Pulmonary artery endothelial cell (primary cell): ENCODE data around the gene FCER2. TPM values are rescaled to one million over a fixed set of nuclear protein-coding genes. Genes with fewer than 3 reads are reported as not detected.
"Not testable (repeated sequence)": the region's sequence is repeated elsewhere in the genome, so short reads cannot be mapped to it uniquely, and the experiment has no call there.

Experiments
- DNase-seq: peaks from one replicate; pipeline ENCODE4 v3.0.0-alpha.2; 2011; ENCODE audit warnings: low read depth, low spot score
- total RNA-seq: library from RNA; depleted of rRNA; stranded (reverse); fragments of >200 nt; gene quantifications from 2 replicates; pipeline ENCODE4 v1.2.3, GENCODE V29; 2014

FCER2 gene, protein sequence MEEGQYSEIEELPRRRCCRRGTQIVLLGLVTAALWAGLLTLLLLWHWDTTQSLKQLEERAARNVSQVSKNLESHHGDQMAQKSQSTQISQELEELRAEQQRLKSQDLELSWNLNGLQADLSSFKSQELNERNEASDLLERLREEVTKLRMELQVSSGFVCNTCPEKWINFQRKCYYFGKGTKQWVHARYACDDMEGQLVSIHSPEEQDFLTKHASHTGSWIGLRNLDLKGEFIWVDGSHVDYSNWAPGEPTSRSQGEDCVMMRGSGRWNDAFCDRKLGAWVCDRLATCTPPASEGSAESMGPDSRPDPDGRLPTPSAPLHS
- not detected in 2 replicates for total RNA-seq

DNA sequence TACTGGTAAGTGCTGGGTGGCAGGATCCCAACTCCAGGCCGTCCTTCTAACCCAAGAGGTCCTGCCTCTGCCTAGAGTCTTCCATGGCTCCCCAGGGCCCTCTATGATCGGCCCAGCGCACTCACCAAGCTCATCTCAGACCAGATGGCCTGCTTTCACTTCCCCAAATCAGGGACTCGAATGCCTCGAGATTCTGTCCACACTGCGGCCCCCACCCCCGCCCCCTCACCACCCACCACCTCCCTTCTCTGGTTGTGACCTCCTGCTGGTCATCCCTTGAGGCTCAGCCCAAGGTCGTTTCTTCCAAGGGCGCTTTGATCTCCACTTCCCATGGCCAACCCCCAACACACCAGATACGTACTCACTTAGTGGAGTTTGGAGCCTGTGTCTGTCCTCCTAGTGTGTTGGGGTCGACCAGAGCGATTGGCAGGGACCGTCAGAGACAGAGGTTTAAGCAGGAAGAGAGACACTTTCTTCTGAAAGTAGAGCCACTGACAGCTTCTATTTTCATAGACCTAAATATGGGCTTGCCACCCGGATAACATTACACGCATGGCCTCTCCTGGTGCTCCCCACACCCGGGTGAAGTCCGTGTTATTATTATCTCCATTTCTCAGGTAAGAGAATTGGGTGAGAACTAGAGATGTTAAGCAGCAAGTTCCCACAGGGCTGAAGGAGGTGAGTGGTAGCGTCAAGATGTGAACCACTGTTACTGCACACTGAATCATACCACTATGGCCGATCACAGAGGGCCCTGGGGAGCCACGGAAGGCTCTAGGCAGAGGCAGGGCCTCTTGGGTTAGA is at the start of gene FCER2:
Gene FCER2, minus strand, starts transcription at position 478 of the 804 bp plus-strand sequence. CDS start 2,371 bp downstream, outside the sequence.
- no peak for DNase-seq

DNA sequence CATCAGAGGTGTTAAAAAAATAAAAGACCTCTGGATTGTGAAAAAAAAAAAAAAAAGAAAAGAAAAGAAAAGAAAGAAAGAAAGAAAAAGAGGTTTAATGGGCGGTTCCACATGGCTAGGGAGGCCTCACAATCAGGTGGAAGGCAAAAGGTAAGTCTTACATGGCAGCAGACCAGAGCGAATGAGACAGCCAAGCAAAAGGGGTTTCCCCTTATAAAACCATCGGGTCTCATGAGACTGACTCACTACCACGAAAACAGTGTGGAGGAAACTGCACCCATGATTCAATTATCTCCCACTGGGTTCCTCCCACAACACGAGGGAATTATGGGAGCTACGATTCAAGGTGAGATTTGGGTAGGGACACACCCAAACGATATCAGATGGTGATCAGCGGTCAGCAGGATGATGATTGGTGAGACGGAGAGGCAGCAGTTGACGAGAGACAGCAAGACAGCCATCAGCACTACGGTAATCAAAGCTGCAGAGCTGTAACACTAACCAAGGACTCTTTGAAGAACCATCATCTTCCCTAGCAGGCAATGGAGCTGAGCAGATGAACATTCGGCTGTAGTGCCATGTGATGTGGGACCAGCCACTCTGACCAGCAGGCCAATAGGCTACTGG is 49.3 kb upstream of the FCER2 start:
- DNase-seq = no peak

DNA sequence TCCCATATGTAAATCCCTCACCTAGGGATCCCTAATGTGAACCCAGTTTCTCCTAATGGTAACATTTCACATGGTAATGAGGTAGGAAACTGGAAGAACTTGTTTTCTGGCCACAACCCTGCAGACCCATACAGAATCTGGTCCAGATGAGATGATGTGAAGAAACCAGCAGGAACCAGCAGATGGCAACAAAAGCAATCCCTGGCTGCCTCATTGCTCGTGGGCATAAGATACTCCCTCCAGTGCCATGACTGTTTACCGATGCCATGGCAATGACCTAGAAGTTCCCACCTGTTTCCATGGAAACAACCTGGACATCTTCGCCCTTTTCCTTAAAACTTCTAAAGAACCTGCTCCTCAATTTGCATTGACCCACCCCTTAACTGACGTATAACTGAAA is 46.8 kb upstream of the FCER2 start:
- peak; percentile 29 for DNase-seq

DNA sequence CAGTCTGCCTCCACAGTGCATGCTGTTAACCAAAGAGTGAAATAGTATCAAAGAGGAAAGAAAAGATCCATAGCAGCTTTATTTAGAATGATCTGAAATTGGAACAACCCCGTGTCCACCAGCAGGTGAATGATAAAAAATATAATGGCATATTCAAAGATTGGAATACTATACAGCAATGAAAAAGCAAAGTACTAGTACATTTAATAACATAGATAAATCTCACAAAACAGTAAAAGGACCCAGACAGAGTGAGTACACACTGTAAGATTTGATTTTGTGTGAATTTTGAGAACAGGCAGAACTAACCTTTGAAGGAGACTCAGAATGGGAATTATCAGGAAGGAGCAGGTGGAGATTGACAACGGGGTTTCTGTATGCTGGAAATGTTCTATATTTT is 46.2 kb upstream of the FCER2 start:
- no peak for DNase-seq

DNA sequence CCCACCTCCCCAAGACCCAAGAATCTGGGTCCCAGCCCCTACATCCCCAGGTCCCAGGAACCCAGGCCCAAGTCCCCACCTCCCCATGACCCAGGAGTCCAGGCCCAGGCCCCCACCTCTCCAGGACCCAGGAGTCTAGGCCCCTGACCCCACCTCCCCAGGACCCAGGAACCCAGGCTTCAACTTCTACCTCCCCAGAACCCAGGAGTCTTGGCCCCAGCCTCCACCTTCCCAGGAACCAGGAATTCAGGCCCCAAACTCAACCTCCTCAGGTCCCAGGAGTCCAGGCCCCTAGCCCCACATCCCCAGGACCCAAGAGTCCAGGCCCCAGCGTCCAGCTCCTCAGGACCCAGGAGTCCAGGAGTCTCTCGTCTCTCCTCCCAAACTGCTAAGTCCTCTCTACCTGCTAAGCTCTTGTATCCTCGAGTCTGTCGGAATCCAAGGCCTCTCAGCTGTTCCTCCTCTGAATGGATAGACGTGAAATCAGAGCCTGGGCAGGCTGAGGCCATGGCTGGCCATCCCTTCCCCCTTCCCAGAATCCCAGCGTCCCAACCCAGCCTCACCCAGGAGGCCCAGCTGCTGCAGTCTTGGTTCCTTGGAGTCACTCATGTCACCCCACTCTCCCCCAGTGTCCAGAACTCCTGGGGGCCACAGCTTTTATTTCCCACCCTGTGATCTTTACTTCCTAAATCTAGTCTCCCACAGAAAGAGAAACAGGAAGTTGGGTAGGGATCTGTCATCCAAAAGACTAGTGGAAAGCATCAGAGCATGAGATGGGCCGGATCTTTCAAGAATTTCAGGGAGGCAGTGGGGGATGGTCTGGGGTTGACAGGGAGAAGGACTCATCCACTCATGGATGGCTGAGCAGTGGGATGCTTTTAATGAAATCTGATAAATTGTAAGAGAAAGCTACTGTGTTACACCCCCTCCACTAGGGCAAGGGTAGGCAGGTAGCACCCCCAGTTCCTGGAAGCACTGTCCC is 45.3 kb upstream of the FCER2 start, which contains the start of gene CD209:
Gene CD209, minus strand, starts transcription at position 632 of the 982 bp plus-strand sequence. Its CDS starts 23 bp downstream, at position 609.
- no peak for DNase-seq

DNA sequence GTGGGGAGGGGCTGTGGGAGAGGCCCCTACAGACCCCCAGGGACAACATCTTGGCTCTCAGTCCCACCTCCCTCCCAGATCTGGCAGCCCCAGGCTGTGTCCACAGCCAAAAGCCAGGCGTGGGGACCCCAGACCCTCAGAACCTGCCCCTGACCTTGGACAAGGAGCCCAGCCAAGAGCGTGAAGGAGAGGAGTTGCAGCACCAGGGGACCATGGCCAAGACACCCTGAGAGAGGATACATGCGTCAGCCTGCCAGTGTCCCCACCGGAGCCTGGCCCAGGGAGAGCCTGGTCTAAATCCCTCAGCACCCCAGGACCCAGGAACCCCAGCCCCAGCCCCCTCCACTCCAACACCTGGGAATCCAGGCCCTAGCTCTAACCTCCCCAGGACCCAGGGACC is 44.4 kb upstream of the FCER2 start:
- DNase-seq = not testable (repeated sequence)

DNA sequence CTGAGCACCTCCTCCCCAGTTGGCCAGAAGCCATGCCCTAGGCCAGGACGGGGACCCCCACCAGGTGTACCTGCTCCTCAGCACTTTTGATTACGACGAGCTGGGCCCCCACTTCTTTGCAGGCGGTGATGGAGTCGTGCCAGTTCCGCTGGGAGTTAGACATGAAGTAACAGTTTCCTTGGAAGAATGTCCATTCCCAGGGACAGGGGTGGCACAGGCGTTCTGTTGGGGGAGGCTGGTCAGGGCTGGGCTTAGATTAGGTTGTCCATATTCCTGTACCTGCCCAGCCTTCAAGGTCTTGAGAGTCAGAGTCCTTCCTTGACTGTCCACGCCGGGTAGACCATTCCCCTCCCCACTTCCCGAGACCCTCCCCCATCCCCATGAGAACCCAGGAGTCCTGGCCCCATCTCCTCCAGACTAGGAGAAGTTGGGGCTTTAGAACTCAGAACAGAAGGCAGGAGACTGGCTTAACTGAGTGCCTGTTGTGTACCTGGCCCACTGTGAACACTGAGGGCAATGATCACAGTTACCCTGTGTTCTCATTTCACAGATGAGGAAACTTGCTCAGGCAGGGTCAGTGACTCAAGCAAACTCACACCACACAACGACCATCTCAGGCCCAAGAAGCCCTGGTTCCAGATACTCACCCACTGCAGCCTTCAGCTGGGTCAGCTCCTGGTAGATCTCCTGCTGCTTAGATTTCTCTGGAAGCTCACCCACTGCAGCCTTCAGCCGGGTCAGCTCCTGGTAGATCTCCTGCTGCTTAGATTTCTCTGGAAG is 43.1 kb upstream of the FCER2 start:
- DNase-seq = no peak

DNA sequence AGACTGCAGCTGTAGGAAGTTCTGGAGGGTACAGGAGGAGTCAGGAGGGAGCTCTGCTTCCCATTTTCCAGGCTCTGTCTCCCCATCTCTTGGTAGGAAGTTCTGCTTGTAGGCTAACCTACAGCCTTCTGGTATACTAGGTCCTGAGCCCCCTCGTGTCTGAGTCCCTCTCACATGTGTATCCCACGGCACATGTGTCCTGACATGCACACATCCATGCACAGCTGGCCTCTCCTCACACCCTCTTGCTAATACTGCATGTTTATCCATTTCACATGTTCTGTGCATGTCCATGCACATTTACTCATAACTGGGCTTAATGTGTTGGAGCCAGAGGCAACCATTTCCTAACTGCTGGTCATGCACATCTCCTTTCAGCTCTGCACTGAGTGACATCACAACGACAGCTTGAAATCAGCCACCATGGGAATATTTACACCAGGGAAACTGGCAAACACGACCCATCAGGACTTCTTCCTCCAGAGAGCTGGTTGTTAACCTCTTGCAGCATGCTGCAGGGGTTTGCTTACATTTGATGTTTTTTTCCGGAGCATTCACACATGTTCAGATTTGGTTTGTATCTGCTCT is 42.4 kb upstream of the FCER2 start:
- no peak for DNase-seq

DNA sequence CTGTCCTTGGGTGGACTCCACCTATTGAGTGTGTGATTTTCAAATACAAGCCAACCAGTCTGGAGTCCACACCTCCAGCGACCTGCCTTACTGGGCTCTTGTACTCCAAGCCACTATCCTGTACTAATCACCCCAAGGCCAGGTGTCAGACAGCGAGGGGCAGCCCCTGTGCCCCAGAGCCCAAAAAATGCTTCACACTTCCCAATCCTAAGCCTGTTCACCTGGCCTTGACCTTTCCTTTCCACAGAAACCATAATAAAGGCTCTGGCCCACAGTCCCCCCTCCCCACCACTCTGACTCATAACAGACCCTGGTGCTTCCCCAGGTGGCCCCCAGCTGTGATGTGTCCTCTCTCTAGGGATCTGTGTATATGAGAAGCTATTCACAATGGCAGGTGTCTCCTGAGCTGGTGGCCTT is 41.5 kb upstream of the FCER2 start:
- no peak for DNase-seq

DNA sequence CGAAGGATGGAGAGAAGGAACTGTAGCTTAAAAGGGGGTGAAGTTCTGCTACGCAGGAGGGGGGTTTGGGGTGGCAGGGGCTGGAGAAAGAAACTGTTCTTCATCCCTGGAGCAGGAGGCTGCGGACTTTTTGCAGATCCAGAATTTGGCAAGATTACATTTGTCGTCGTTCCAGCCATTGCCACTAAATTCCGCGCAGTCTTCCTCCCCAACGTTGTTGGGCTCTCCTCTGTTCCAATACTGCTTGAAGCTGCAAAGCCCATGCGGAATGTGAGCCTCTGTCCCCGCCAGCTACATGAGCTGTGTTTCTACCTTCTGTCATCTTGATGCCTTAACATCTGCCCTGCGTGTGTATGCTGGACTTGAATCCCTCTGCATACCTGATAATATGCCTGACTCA is 41.1 kb upstream of the FCER2 start:
- no peak for DNase-seq

DNA sequence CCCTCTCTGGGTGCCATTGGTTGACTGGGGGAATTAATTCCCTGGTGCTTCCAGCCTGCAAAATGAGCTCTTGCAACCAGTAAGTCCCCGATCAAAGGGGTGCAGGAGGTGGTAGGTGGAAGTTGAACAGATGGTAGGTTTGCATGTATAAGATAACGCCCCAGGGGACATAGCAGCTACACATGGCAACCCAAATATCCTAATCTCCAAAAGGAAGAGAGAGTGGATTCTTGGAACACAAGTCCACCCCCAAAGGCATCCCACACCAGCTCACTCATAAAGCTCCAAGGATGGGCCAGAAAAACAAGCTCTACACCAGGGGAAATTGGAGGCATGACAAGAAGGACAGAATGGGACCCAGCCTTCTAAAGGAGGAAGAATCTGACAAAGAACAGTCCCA is 40.6 kb upstream of the FCER2 start:
- DNase-seq = no peak

DNA sequence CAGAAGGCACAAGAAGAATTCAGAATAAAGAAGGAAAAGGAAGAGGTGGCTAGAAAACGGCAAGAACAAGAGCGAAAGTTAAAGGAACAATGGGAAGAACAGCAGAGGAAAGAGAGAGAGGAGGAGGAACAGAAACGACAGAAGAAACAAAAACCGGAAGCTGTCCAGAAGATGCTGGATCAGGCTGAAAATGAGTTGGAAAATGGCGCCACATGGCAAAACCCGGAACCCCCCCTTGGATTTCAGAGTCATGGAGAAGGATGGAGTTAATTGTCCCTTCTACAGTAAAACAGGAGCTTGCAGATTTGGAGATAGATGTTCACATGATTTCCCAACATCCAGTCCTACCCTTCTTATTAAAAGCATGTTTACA is 38.7 kb upstream of the FCER2 start:
- DNase-seq = no peak

DNA sequence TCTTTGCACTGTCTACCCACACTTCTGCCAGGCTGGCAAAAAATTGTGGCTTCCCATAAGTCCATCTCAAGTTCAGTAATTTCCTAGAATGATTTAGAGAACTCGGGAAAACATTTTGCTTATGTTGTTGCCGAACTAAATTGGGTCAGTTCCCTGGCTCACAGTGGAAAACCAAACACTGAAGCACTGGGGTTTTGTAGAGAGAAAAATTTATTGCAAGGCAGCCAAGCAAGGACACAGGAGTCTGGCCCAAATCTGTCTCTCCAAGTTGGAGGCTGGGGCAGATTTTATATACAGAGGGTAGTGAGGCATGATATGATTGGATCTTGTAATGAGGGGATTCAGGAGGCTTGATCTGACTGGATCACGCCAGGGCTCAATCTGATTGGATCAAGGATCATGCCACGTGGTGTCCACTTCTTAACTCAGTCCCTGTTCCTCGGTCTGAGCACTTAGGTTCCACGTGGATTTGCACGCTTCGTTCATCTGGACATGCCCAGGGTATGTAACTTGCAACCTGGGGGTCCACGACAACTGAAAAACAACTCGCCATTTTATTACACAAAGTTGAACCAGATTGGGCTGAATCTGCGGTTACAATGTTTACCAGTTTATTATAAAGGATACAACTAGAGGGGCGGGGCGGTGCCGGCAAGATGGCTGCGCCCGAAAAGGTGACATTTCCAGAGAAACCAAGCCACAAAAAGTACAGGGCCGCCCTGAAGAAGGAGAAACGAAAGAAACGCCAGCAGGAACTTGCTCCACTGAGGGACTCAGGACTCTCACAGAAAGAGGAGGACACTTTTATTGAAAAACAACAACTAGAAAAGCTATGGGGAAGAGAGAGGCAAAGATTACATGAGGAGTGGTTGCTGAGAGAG is 38.1 kb upstream of the FCER2 start:
- DNase-seq = no peak

DNA sequence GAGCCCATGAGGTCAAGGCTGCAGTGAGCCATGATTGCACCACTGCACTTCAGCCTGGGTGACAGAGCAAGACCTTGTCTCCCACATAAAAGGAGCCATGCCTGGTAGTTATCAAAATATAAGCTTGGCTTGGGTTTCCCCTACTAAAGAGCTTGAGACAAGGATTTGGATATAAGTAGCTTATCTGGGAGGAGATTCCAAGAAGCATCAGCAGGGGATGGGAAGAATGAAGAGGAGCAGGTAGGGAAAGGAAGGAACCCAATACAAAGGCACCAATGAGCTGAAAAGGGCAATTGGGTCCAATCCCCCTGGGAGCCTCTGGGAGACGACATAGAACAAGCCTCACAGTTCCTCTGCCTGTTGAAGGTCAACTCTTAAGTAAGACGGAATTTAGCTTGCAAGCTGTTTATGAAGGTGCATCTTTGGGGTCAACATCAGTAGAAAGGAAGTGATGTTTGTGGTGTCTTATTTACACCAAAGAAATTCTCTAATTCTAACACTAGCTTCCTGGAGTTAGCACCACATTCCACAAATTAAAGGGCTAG is 37.4 kb upstream of the FCER2 start:
- no peak for DNase-seq

DNA sequence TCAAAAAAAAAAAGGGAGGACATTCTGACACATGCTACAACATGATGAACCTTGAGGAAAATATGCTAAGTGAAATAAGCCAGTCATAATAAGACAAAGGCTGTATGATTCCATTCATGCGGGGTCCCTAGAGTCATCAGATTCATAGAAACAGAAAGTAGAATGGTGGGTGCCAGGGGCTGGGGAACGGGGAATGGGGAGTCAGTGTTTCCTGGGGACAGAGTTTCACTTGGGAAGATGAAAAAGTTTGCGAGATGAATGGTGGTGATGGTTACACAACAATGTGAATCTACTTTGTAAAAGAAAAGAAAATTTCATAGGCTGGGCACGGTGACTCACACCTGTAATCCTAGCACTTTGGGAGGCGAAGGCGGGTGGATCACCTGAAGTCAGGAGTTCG is 36.1 kb upstream of the FCER2 start:
- no peak for DNase-seq

DNA sequence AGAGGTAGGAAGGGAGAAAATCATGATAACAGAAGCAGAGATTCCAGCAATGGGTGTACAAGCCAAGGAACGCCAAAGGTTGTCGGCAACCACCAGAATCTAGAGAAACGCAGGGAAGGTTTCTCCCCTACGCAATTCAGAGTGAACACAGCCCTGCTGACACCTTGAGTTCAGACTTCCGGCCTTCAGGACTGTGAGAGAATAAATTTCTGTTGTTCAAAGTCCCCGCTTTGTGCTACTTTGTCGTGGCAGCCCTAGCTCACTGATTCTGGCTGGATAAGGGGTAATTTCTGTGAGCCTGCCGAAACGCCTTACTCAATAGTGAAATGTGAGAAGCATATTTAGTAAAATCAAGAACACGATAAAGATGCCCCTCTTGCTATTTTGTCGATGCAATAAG is 35.3 kb upstream of the FCER2 start:
- DNase-seq = no peak

DNA sequence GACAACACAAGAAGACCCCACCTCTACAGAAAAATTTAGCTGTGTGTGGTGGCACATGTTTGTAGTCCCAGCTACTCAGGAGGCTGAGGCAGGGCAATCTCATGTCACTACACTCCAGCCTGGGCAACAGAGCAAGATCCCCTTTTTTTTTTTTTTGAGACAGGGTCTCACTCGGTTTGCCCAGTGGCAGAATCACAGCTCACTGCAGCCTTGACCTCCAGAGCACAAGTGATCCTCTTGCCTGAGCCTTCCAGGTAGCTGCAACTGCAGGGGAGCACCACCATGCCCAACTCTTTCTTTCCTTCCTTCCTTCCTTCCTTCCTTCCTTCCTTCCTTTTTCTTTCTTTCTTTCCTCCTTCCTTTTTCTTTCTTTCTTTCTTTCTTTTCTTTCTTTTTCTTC is 34.2 kb upstream of the FCER2 start:
- no peak for DNase-seq
